Keratinocyte (primary cell): Measurements from ENCODE around the gene PGA3.

Source experiments
- EZH2 ChIP-seq: IDR thresholded peaks from one replicate; pipeline ENCODE4 v1.6.1; 2012; ENCODE audit warnings: inconsistent platforms, mild to moderate bottlenecking, low read length, moderate library complexity
- TF ChIP-seq, protein P1 (sequence below), 3 experiments: IDR thresholded peaks in 1 of 3; conservative IDR thresholded peaks in 1 of 3; optimal IDR thresholded peaks in 1 of 3; 2 replicates in 2 of 3; 3 replicates in 1 of 3; pipeline versions ENCODE3 to v1.5.1; 2011; ENCODE audit warnings: low read length in 3 of 3, mild to moderate bottlenecking in 3 of 3, moderate library complexity in 2 of 3, control low read depth in 1 of 3, inconsistent platforms in 1 of 3; ENCODE audit not compliant: insufficient read depth in 2 of 3; ENCODE audit errors: extremely low read depth in 1 of 3

DNA sequence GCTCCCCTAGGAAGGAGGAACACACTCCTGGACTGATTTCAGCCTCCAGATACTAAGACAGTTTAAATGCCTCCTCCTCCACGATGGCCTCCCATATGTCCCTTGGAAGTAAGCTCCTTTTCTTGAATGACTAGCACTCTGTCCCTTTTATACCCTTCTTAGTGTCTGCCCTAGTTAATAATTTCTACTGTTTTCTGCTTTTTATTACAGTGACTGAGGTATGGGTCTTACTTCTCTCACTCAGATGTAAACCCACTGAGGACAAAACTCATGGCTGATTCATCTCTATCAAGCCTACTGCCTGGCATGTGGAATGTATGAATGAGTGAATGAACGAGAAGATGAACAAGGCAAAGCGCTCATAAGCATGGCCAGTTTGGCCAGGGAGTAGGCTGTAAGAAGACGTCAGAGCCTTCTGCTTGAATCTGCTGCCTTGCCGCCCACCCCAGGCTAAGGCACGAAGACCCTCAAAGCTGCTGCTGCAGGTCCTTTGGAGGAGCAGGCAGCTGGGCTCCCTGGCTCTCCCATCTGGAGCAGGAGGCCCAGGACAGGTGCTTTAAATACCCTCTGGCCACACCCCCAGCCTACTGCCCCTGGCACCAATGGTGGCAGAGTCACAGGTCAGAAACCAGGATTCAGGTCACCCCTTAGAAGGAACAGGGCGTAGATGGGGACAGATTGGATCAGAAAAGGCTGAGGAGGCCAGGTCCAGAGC, 8.2 kb upstream of the PGA3 start:
- TF ChIP-seq, protein P1, sequence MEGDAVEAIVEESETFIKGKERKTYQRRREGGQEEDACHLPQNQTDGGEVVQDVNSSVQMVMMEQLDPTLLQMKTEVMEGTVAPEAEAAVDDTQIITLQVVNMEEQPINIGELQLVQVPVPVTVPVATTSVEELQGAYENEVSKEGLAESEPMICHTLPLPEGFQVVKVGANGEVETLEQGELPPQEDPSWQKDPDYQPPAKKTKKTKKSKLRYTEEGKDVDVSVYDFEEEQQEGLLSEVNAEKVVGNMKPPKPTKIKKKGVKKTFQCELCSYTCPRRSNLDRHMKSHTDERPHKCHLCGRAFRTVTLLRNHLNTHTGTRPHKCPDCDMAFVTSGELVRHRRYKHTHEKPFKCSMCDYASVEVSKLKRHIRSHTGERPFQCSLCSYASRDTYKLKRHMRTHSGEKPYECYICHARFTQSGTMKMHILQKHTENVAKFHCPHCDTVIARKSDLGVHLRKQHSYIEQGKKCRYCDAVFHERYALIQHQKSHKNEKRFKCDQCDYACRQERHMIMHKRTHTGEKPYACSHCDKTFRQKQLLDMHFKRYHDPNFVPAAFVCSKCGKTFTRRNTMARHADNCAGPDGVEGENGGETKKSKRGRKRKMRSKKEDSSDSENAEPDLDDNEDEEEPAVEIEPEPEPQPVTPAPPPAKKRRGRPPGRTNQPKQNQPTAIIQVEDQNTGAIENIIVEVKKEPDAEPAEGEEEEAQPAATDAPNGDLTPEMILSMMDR (optimal IDR thresholded peaks at IDR 0.05 in 1 of 3, IDR thresholded peaks at IDR 0.05 in 1 of 3, conservative IDR thresholded peaks at IDR 0.05 in 1 of 3; ENCODE audit: extremely low read depth in 1 of 3, insufficient read depth in 2 of 3, low read length in 3 of 3) = no peak
- no peak for TF ChIP-seq EZH2
